HUES64 (cell line): ENCODE measurements around the gene PIMREG.

Source experiments
- H3K27ac ChIP-seq: 2 replicates; pipeline ENCODE4 v1.7.0; 2013; ENCODE audit warnings: low read depth, low read length, inconsistent platforms
- H3K27me3 ChIP-seq: 2 replicates; pipeline ENCODE4 v1.6.1; 2013; ENCODE audit warnings: mild to moderate bottlenecking, low read length; ENCODE audit not compliant: insufficient read depth
- H3K36me3 ChIP-seq: 2 replicates; pipeline ENCODE4 v1.6.1; 2013; ENCODE audit warnings: mild to moderate bottlenecking, low read length; ENCODE audit not compliant: insufficient read depth
- H3K4me1 ChIP-seq: 2 replicates; pipeline ENCODE4 v1.6.1; 2013; ENCODE audit warnings: mild to moderate bottlenecking, low read length, moderate library complexity; ENCODE audit not compliant: insufficient read depth
- H3K4me3 ChIP-seq: 2 replicates; pipeline ENCODE4 v1.5.1; 2013; ENCODE audit warnings: mild to moderate bottlenecking, low read length, moderate library complexity
- H3K9ac ChIP-seq: 2 replicates; pipeline ENCODE4 v1.6.1; 2013; ENCODE audit warnings: mild to moderate bottlenecking, low read depth, low read length
- H3K9me3 ChIP-seq: 2 replicates; pipeline ENCODE4 v1.6.1; 2013; ENCODE audit warnings: low read depth, low read length; ENCODE audit not compliant: insufficient read depth
- WGBS: fragments of 150-250, 120-280 bp; methylation state at CpG from one replicate; pipeline ENCODE4 v1.1.7; 2013; ENCODE audit warnings: missing lambda C conversion rate; 5-methylcytosine and 5-hydroxymethylcytosine counted together

The PIMREG gene

DNA sequence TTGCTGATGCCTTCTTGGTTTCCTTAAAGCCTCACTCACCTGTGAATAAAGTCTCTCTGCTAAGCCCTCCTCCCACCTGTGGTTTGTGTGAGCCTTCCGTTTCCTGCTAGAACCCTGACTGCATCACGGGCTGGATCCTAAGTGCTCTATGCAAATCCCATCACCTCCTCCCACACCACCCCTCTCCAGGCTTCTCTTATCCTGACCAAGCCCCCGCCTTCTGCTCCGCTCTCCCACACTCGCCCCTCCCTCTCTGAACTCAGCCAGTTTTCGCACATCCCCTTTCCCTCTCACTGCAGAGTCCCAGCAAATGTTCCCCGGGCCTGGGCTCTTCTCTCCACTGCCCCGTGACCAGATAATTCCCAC is 51.8 kb downstream of the PIMREG start:
- Histone ChIP-seq H3K9ac (peak overlapping the region; percentile 28; the same call in 1 of the 2 replicates), H3K27me3 (no peaks in the 10 kb centered on the region), H3K4me1 (peaks cover 22% of the 10 kb centered on the region), H3K4me3 (peak overlapping the region; percentile 48), H3K36me3 (no peaks in the 10 kb centered on the region), H3K27ac (no peak overlapping the region), H3K9me3 (no peaks in the 10 kb centered on the region)
- 4% methylated on average over 8 of the region's 8 CpGs for WGBS

DNA sequence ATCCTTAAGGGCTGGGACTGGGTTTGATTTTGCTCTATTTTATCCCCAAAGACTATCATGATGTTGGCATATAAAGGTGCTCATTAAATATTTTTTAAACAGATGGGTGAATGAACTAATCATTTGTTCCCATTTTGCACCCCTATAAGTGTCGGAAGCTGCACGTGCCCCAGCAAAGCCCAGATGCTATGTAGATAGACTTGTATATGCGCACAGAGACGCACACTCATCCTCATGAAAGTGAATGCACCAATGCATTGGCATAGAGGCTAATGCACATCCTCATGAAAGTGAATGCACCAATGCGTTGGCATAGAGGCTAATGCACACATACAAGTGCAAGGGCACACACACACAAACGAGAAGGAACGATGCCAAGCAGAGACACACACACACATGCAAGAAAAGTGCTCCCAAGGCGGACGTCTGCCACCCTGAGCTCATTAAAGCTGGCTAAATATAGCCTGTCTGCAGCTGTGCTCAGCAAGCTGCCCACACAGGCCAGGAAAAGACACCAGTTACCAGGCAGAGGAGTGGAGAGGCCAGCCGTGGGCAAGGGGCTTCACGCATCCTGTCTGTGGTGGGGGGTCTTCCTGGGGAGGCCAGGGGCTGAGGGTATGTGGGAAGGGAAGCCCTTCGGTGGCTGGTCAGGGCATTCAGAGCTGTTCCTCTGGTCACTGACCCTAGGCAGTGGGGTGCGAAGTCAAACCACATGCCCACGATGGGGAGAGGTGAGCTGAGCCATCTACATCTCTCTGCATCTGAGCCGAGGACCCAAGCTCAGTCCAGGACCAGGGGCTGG is 52.6 kb downstream of the PIMREG start:
- H3K27me3 ChIP-seq: no peaks in the 10 kb centered on the region
- H3K27ac ChIP-seq: no peak overlapping the region
- peaks cover 22% of the 10 kb centered on the region for H3K4me1 ChIP-seq
- H3K9ac ChIP-seq: no peak overlapping the region
- H3K9me3 ChIP-seq: no peaks in the 10 kb centered on the region
- 92% methylated on average over 15 of the region's 15 CpGs for WGBS
- H3K36me3 ChIP-seq: no peaks in the 10 kb centered on the region
- no peak overlapping the region for H3K4me3 ChIP-seq

GRCh38 chr17:6497496-6498221 is 53.4 kb downstream of the PIMREG start:
- Histone ChIP-seq H3K9me3 (no peaks in the 10 kb centered on the region), H3K27me3 (no peaks in the 10 kb centered on the region), H3K27ac (no peak overlapping the region), H3K9ac (no peak overlapping the region), H3K4me3 (no peak overlapping the region), H3K36me3 (no peaks in the 10 kb centered on the region), H3K4me1 (peaks cover 22% of the 10 kb centered on the region)
- WGBS: 62% methylated on average over 17 of the region's 17 CpGs

GRCh38 chr17:6498356-6498755 is 54.1 kb downstream of the PIMREG start:
- Histone ChIP-seq H3K4me1 (peaks cover 22% of the 10 kb centered on the region), H3K4me3 (no peak overlapping the region), H3K36me3 (no peaks in the 10 kb centered on the region), H3K27me3 (no peaks in the 10 kb centered on the region), H3K27ac (no peak overlapping the region), H3K9me3 (no peaks in the 10 kb centered on the region), H3K9ac (no peak overlapping the region)
- 86% methylated on average over 7 of the region's 7 CpGs for WGBS

GRCh38 chr17:6498901-6499540 is 54.8 kb downstream of the PIMREG start:
- Histone ChIP-seq H3K9me3 (no peaks in the 10 kb centered on the region), H3K27ac (no peak overlapping the region), H3K36me3 (no peaks in the 10 kb centered on the region), H3K4me3 (no peak overlapping the region), H3K9ac (no peak overlapping the region), H3K4me1 (peaks cover 22% of the 10 kb centered on the region), H3K27me3 (no peaks in the 10 kb centered on the region)
- 89% methylated on average over 10 of the region's 10 CpGs for WGBS
